Fibroblast of peridontal ligament (primary cell): Measurements from ENCODE around the gene TGDS.
A peak's percentile ranks its signal among the peaks of the same experiment; 100 is the strongest.
"Not testable (repeated sequence)": the region's sequence is repeated elsewhere in the genome, so short reads cannot be mapped to it uniquely, and the experiment has no call there.

Experiments used
- DNase-seq: peaks from one replicate; pipeline ENCODE4 v3.0.0-alpha.2; 2010; ENCODE audit errors: extremely low read depth

Gene TGDS

GRCh38 chr13:94595950-94596574 lies at the start of gene TGDS:
TGDS (minus strand) TSS chr13:94596152; CDS start chr13:94596136, 16 bp downstream.
- peak; percentile 86 for DNase-seq

GRCh38 chr13:94641409-94641941 lies 45.5 kb upstream of the TGDS start:
- peak; percentile 75 for DNase-seq

GRCh38 chr13:94640721-94641120 lies 44.8 kb upstream of the TGDS start:
- DNase-seq, result no peak

GRCh38 chr13:94637677-94638076 lies 41.7 kb upstream of the TGDS start:
- DNase-seq, result not testable (repeated sequence)

- DNase-seq, result no peak
These were observed 41.1 kb upstream of the TGDS start for GRCh38 chr13:94636942-94637578.

- DNase-seq, result not testable (repeated sequence)
These were observed 40.1 kb upstream of the TGDS start for GRCh38 chr13:94636096-94636495.

GRCh38 chr13:94632226-94632980 lies 36.5 kb upstream of the TGDS start:
- no peak for DNase-seq

GRCh38 chr13:94630858-94631257 lies 34.9 kb upstream of the TGDS start:
- no peak for DNase-seq

- no peak for DNase-seq
These were observed 27.4 kb upstream of the TGDS start for GRCh38 chr13:94623316-94623715.

GRCh38 chr13:94622344-94622743 lies 26.4 kb upstream of the TGDS start:
- DNase-seq, result no peak

- no peak for DNase-seq
These were observed 24.4 kb upstream of the TGDS start for GRCh38 chr13:94620286-94620896.

- DNase-seq, result peak; percentile 54
These were observed 21.5 kb upstream of the TGDS start for GRCh38 chr13:94617389-94618000.

- DNase-seq, result no peak
These were observed 17.1 kb upstream of the TGDS start for GRCh38 chr13:94613051-94613450.

- DNase-seq, result no peak
These were observed 16.1 kb upstream of the TGDS start for GRCh38 chr13:94612050-94612449.

GRCh38 chr13:94610475-94610874 lies 14.5 kb upstream of the TGDS start:
- no peak for DNase-seq

GRCh38 chr13:94609196-94609595 lies 13.2 kb upstream of the TGDS start:
- DNase-seq, result no peak

- DNase-seq, result no peak
These were observed 12.6 kb upstream of the TGDS start for GRCh38 chr13:94608586-94608985.

- DNase-seq, result no peak
These were observed 12.0 kb upstream of the TGDS start for GRCh38 chr13:94607939-94608338.

- DNase-seq, result no peak
These were observed 11.1 kb upstream of the TGDS start for GRCh38 chr13:94607056-94607455.

GRCh38 chr13:94602467-94602866 lies 6.5 kb upstream of the TGDS start:
- DNase-seq, result no peak
